HG02763 (cell line): ENCODE results near the gene CDH12.
"Not testable (repeated sequence)": the region's sequence is repeated elsewhere in the genome, so short reads cannot be mapped to it uniquely, and the experiment has no call there.

Source experiments
- ATAC-seq: cut with Tn5 transposase; IDR thresholded peaks from one replicate; pipeline ENCODE4 v1.9.1; 2021; ENCODE audit warnings: mild to moderate bottlenecking, moderate library complexity; ENCODE audit not compliant: unreplicated experiment

The CDH12 gene

DNA sequence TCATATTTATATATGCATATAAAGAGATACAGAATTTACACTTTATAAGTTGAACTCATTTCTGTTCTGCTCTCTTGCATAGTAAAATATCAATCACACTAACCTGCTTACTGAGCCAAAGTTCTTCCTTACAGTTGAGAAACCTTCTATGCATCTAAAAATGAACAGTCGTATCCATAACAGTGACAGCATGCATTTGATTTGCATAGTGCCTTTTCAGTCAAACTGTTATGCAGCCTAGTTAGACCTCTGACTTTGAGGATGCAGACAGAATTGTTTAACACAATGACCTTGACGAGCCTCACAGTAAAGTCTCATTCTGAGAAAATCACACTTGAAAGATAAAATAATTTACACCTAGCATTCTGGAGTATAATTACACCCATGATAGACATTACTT, 683.9 kb downstream of the CDH12 start:
- not testable (repeated sequence) for ATAC-seq

DNA sequence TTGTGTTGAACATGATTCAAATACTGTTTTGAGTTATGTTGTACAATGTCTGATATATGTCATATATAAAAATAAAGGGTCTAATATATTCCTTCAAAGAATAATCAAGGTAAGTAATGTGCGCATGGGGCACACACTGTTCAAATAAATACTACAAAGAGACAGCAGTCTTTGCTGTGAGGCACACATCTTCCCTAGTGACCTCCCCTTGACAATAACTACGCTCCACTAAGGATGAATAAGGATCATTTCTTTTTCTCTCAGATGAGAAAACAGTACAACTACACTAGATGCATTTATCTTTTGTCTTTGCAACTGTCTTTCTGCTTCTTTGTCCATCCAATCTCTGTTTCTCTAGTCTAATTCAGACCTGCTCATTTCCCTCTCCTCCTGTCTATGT, 684.4 kb downstream of the CDH12 start:
- ATAC-seq, result not testable (repeated sequence)

- not testable (repeated sequence) for ATAC-seq
These were observed 687.2 kb downstream of the CDH12 start for GRCh38 chr5:22165931-22166330.

- not testable (repeated sequence) for ATAC-seq
These were observed 688.0 kb downstream of the CDH12 start for GRCh38 chr5:22164910-22165748.

DNA sequence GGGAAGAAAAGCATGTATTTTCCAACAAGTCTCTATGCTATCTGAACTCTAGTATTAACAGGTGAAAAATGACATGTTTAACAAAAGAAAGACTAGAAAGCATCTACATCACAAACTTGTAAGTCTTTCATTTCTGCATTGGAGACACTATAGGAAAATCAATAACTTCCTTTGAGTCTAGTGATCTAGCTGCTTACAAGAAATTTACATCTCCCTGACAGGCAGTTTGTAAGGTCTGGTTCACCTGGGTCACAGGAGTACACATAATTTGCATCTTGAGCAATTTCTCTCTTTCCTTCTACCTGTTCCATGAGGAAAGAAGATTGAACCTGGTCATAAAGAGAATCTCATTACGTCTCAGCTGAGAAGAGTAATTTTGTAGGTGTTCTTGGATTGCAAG, 696.2 kb downstream of the CDH12 start:
- ATAC-seq, result not testable (repeated sequence)

DNA sequence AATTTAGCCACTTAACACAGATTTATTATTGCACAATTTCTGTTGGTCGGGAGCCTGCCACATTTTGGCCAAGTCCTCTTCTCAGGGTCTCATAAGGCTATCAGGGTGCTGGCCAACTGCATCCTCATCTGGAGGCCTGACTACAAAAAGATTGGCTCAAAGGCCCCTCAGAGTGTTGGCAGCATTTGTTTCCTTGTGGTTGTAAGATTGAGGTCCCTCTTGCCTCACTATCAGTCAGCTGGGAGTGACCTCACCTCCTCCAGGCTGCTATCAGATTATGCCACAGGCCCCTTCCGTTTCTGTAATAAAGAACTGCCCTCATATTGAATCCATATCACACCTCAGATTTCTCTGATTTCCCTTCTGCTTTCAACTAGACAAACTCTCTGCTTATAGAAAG, 698.4 kb downstream of the CDH12 start:
- not testable (repeated sequence) for ATAC-seq

GRCh38 chr5:22151801-22152200, 701.3 kb downstream of the CDH12 start:
- ATAC-seq, result not testable (repeated sequence)

DNA sequence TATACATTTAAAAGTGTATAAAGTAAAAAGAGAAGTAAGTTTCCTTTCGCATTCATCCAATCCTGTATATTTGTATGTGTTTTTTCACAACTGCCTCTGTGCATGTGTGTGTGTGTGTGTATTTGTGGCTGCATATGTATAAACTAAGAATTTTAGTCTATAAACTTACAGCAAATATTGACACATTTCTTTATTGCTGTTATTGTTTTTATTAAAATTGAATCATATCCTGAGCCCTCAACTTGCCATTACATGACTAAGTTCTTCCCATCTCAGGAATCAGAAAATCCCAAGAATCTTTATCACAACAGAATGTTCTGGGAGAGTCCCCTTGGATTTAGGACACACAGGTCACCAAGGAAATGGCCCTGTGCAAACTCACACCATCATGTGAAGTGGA, 712.7 kb downstream of the CDH12 start:
- ATAC-seq, result not testable (repeated sequence)

GRCh38 chr5:22139662-22140300, 713.4 kb downstream of the CDH12 start:
- ATAC-seq, result not testable (repeated sequence)

- ATAC-seq, result no peak
These were observed 741.8 kb downstream of the CDH12 start for GRCh38 chr5:22111320-22111719.

DNA sequence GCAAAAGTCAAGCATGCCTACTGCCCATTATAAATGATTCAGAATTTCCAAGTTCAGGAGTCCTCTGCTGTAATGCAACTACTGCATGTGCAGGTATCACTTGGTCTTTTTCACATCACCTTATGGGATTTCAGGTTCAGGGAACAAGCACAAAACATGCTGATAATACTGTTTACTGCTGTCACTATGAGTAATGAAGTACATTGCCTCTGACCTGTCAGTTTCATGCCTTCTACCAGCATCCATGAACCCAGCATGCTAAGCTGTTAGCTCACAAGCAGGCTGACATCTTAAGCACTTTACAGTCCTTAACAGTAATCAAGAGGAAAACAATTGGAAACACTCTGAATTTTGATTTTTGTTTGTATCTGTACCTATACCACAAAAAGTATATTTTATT, 743.8 kb downstream of the CDH12 start:
- ATAC-seq, result no peak

DNA sequence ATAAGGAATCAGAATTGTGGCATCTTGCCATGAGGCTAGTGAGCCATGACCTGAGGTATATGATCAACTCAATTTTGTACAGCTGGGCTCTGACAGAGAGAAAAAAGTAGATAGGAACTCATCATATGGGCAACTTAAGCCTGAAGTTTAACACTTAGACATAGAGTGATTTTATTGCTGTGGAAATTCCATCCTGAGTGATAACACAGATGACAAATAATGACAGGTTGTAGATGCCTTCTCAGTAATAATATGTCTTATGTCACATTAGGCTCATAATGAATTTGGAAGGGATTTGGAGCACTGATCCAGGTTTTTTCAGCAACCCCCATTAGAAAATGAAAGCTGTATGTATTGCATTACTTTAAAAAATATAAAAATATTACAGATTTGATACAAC, 744.6 kb downstream of the CDH12 start:
- no peak for ATAC-seq

DNA sequence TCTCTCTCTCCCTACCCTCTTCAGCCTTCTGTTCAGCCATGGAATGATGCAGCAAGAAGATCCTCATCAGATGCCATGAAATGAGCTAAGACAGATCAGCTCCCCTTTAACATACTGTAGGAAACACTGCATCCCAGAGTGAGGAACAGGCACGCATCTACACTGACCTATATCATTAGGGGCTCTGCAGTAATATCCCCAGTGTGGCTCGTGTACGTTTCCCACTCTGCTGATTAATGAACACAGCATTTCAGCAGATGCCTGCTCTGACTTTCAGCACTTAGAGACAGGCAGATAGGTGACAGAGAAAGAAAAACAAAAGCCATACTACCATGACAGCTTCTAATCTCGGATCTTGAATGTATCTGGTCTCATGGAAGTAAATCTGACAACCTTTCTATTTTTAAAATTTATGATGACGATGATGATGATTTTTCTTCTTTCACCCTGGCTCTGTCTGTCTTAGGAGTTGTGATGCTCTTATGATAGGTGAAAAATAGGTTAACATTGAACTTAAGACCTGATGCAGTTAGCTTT, 750.3 kb downstream of the CDH12 start:
- ATAC-seq, result no peak

DNA sequence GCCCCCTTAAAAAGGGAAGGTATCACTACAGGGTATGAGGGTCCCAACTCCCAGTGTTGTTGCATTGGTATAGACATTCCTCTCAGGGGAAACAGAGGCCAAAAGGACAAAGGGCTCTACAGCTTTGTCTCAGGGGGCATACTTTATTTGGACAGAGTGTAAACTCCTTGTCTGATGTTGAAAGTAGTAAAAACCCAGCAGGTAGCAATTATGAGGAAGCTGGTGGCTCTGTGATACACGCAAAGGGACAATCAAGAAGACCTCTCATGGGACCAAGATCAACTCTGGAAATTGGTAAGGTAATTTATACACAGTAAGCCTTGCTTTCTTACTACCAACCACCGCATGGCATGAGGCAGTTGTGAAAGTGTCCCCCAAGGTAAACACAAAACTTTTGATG, 764.6 kb downstream of the CDH12 start:
- ATAC-seq, result no peak

GRCh38 chr5:22079566-22079965, 773.6 kb downstream of the CDH12 start:
- no peak for ATAC-seq

DNA sequence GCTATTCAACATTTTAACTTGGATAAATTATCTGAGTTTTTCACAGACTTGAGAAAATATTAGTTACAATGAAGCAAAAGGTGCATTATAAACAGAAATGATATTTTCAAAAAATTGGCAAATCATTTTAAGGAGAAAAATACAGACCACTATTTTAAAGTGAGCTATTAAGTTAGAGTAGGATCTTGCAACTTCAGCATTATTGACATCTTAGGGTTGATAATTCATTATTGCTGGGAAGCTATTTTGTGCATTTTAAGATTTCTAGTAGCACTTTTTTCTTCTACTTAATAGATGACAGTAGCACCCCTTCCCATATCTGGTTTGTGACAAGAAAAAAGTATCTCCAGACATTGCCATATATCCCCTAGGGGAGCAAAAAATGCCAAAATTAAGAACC, 774.1 kb downstream of the CDH12 start:
- no peak for ATAC-seq

- no peak for ATAC-seq
These were observed 776.6 kb downstream of the CDH12 start for GRCh38 chr5:22076586-22076985.

GRCh38 chr5:22070186-22070728, 782.9 kb downstream of the CDH12 start:
- ATAC-seq, result no peak

GRCh38 chr5:22063717-22064116, 789.4 kb downstream of the CDH12 start:
- ATAC-seq, result no peak

GRCh38 chr5:22058620-22059019, 794.5 kb downstream of the CDH12 start:
- no peak for ATAC-seq

GRCh38 chr5:22057012-22057411, 796.1 kb downstream of the CDH12 start:
- ATAC-seq, result no peak

GRCh38 chr5:22056601-22057000, 796.5 kb downstream of the CDH12 start:
- no peak for ATAC-seq
